ENCODE results near the gene SSTR5. TPM values are rescaled to one million over a fixed set of nuclear protein-coding genes. Genes with fewer than 3 reads are reported as not detected.

Gene SSTR5
- total RNA-seq, 1 donor from 2014 or later, result 1.3 TPM

GRCh38 chr16:1040346-1040745, 32.2 kb upstream of the SSTR5 start:
- H3K9me3 Mint-ChIP-seq (ENCODE audit: unreplicated experiment), result peaks cover 9% of the 10 kb centered on the region
- no peak for TF ChIP-seq CTCF (IDR thresholded peaks at IDR 0.05; ENCODE audit: partially characterized antibody, unreplicated experiment)
- H3K27me3 Mint-ChIP-seq (ENCODE audit: unreplicated experiment), result peaks cover 7% of the 10 kb centered on the region
- H3K36me3 Mint-ChIP-seq (ENCODE audit: unreplicated experiment), result peaks cover 10% of the 10 kb centered on the region
- no peak overlapping the region for H3K27ac Mint-ChIP-seq (ENCODE audit: unreplicated experiment)
- DNase-seq, result no peak
- no peak overlapping the region for H3K4me3 Mint-ChIP-seq (ENCODE audit: unreplicated experiment)
- no peaks in the 10 kb centered on the region for H3K4me1 Mint-ChIP-seq (ENCODE audit: low read depth, unreplicated experiment)

GRCh38 chr16:1042049-1042744, 30.4 kb upstream of the SSTR5 start:
- Mint-ChIP-seq H3K27me3 (ENCODE audit: unreplicated experiment) (peaks cover 7% of the 10 kb centered on the region), H3K4me1 (ENCODE audit: low read depth, unreplicated experiment) (no peaks in the 10 kb centered on the region), H3K27ac (ENCODE audit: unreplicated experiment) (peak overlapping the region; percentile 67), H3K4me3 (ENCODE audit: unreplicated experiment) (no peak overlapping the region), H3K36me3 (ENCODE audit: unreplicated experiment) (peaks cover 10% of the 10 kb centered on the region), H3K9me3 (ENCODE audit: unreplicated experiment) (peaks cover 9% of the 10 kb centered on the region)
- no peak for TF ChIP-seq CTCF (IDR thresholded peaks at IDR 0.05; ENCODE audit: partially characterized antibody, unreplicated experiment)
- no peak for DNase-seq

GRCh38 chr16:1042866-1043265, 29.7 kb upstream of the SSTR5 start:
- H3K27ac Mint-ChIP-seq (ENCODE audit: unreplicated experiment), result no peak overlapping the region

GRCh38 chr16:1043881-1044451, 28.6 kb upstream of the SSTR5 start:
- H3K27me3 Mint-ChIP-seq (ENCODE audit: unreplicated experiment), result peaks cover 7% of the 10 kb centered on the region
- H3K27ac Mint-ChIP-seq (ENCODE audit: unreplicated experiment), result no peak overlapping the region
- no peak overlapping the region for H3K4me3 Mint-ChIP-seq (ENCODE audit: unreplicated experiment)
- no peaks in the 10 kb centered on the region for H3K4me1 Mint-ChIP-seq (ENCODE audit: low read depth, unreplicated experiment)
- no peak for DNase-seq
- peaks cover 7% of the 10 kb centered on the region for H3K9me3 Mint-ChIP-seq (ENCODE audit: unreplicated experiment)
- no peak for TF ChIP-seq CTCF (IDR thresholded peaks at IDR 0.05; ENCODE audit: partially characterized antibody, unreplicated experiment)
- H3K36me3 Mint-ChIP-seq (ENCODE audit: unreplicated experiment), result peaks cover 10% of the 10 kb centered on the region

More at GRCh38 chr16:1042866-1043265, 29.7 kb upstream of the SSTR5 start:
- Mint-ChIP-seq H3K27me3 (ENCODE audit: unreplicated experiment) (peaks cover 7% of the 10 kb centered on the region), H3K4me1 (ENCODE audit: low read depth, unreplicated experiment) (no peaks in the 10 kb centered on the region), H3K36me3 (ENCODE audit: unreplicated experiment) (peaks cover 10% of the 10 kb centered on the region), H3K9me3 (ENCODE audit: unreplicated experiment) (peaks cover 9% of the 10 kb centered on the region), H3K4me3 (ENCODE audit: unreplicated experiment) (no peak overlapping the region)
- DNase-seq, result no peak
- TF ChIP-seq CTCF (IDR thresholded peaks at IDR 0.05; ENCODE audit: partially characterized antibody, unreplicated experiment), result no peak
